ENCODE results near the gene ITSN2.

ITSN2 gene

GRCh38 chr2:24332791-24333540, 27.4 kb downstream of the ITSN2 start:
- DNase-seq (ENCODE audit: low read depth): no peak

- DNase-seq (ENCODE audit: low read depth): no peak
Measured at GRCh38 chr2:24330161-24330560, 30.2 kb downstream of the ITSN2 start.

- DNase-seq (ENCODE audit: low read depth): no peak
Measured at GRCh38 chr2:24329700-24330099, 30.6 kb downstream of the ITSN2 start.

GRCh38 chr2:24328010-24328409, 32.3 kb downstream of the ITSN2 start:
- no peak for DNase-seq (ENCODE audit: low read depth)

GRCh38 chr2:24317491-24317920, 42.8 kb downstream of the ITSN2 start:
- DNase-seq (ENCODE audit: low read depth): no peak

- DNase-seq (ENCODE audit: low read depth): no peak
Measured at GRCh38 chr2:24315669-24316068, 44.7 kb downstream of the ITSN2 start.

GRCh38 chr2:24313744-24314632, 46.3 kb downstream of the ITSN2 start:
- no peak for DNase-seq (ENCODE audit: low read depth)

GRCh38 chr2:24307961-24308360, 52.4 kb downstream of the ITSN2 start:
- DNase-seq (ENCODE audit: low read depth): no peak

GRCh38 chr2:24304631-24305030, 55.7 kb downstream of the ITSN2 start:
- DNase-seq (ENCODE audit: low read depth): no peak

- no peak for DNase-seq (ENCODE audit: low read depth)
Measured at GRCh38 chr2:24304098-24304497, 56.2 kb downstream of the ITSN2 start.

- no peak for DNase-seq (ENCODE audit: low read depth)
Measured at GRCh38 chr2:24301599-24301998, 58.7 kb downstream of the ITSN2 start.

- no peak for DNase-seq (ENCODE audit: low read depth)
Measured at GRCh38 chr2:24297663-24298062, 62.7 kb downstream of the ITSN2 start.

GRCh38 chr2:24287171-24287570, 73.2 kb downstream of the ITSN2 start:
- no peak for DNase-seq (ENCODE audit: low read depth)

- no peak for DNase-seq (ENCODE audit: low read depth)
Measured at GRCh38 chr2:24285484-24286152, 74.7 kb downstream of the ITSN2 start.

GRCh38 chr2:24280645-24281044, 79.7 kb downstream of the ITSN2 start:
- no peak for DNase-seq (ENCODE audit: low read depth)

- DNase-seq (ENCODE audit: low read depth): no peak
Measured at GRCh38 chr2:24280161-24280560, 80.2 kb downstream of the ITSN2 start.

GRCh38 chr2:24276349-24276899, 83.9 kb downstream of the ITSN2 start:
- DNase-seq (ENCODE audit: low read depth): no peak

GRCh38 chr2:24274809-24275208, 85.5 kb downstream of the ITSN2 start:
- no peak for DNase-seq (ENCODE audit: low read depth)

GRCh38 chr2:24273598-24273997, 86.7 kb downstream of the ITSN2 start:
- no peak for DNase-seq (ENCODE audit: low read depth)

- DNase-seq (ENCODE audit: low read depth): no peak
Measured at GRCh38 chr2:24272907-24273306, 87.4 kb downstream of the ITSN2 start.

- DNase-seq (ENCODE audit: low read depth): no peak
Measured at GRCh38 chr2:24272161-24272802, 88.1 kb downstream of the ITSN2 start.

GRCh38 chr2:24269265-24269664, 91.1 kb downstream of the ITSN2 start:
- DNase-seq (ENCODE audit: low read depth): no peak
